ENCODE results near the gene NUP210L. TPM values are rescaled to one million over a fixed set of nuclear protein-coding genes. Genes with fewer than 3 reads are reported as not detected.
"Not testable (repeated sequence)": the region's sequence is repeated elsewhere in the genome, so short reads cannot be mapped to it uniquely, and the experiment has no call there.

NUP210L gene
- total RNA-seq, 1 donor from 2014 or later = not detected

DNA sequence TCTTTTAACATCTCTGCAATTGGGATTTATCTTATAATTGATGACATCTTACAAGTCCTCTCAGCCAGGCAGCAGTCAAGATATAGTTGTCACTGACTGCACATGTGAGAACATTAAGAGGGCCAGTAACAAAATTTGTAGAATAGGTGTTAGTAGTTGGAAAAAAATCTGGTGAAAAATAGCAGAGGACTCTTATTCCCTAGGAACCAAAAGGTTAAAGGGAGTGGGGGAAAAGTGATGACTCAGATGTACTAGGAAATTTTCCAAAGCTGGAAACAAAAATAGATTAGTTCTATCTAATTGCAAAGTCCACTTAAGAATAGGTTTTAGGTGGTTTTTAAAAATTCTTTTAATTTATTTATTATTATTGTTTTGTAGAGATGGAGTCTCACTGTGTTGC, 3.6 kb downstream of the NUP210L start:
- no peak overlapping the region for H3K27ac ChIP-seq
- peaks cover 12% of the 10 kb centered on the region for H3F3A ChIP-seq (ENCODE audit: low read depth)
- H3K27ac Mint-ChIP-seq = no peak overlapping the region
- no peak overlapping the region for H2AFZ ChIP-seq (replicated peaks)
- H3K4me1 Mint-ChIP-seq = no peaks in the 10 kb centered on the region
- no peaks in the 10 kb centered on the region for H3K79me2 ChIP-seq (ENCODE audit: low read depth)
- no peaks in the 10 kb centered on the region for H3K4me1 ChIP-seq
- H3K27me3 ChIP-seq = no peaks in the 10 kb centered on the region
- H4K20me1 ChIP-seq (ENCODE audit: low read depth) = no peaks in the 10 kb centered on the region
- H3K36me3 ChIP-seq = no peaks in the 10 kb centered on the region
- H3K4me3 ChIP-seq = no peak overlapping the region
- DNase-seq (ENCODE audit: low spot score) = no peak
- TF ChIP-seq EZH2 (IDR thresholded peaks at IDR 0.05) = no peak
- TF ChIP-seq, protein P1, sequence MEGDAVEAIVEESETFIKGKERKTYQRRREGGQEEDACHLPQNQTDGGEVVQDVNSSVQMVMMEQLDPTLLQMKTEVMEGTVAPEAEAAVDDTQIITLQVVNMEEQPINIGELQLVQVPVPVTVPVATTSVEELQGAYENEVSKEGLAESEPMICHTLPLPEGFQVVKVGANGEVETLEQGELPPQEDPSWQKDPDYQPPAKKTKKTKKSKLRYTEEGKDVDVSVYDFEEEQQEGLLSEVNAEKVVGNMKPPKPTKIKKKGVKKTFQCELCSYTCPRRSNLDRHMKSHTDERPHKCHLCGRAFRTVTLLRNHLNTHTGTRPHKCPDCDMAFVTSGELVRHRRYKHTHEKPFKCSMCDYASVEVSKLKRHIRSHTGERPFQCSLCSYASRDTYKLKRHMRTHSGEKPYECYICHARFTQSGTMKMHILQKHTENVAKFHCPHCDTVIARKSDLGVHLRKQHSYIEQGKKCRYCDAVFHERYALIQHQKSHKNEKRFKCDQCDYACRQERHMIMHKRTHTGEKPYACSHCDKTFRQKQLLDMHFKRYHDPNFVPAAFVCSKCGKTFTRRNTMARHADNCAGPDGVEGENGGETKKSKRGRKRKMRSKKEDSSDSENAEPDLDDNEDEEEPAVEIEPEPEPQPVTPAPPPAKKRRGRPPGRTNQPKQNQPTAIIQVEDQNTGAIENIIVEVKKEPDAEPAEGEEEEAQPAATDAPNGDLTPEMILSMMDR (IDR thresholded peaks at IDR 0.05) = no peak
- no peak for TF ChIP-seq EZH2phosphoT487 (IDR thresholded peaks at IDR 0.05)
- H3K9me3 ChIP-seq (ENCODE audit: low read depth) = no peaks in the 10 kb centered on the region
- H3K4me2 ChIP-seq = no peak overlapping the region
- H3K36me3 Mint-ChIP-seq = no peaks in the 10 kb centered on the region
- H3K4me3 Mint-ChIP-seq = no peak overlapping the region
- H3K27me3 Mint-ChIP-seq (ENCODE audit: insufficient read depth, low read depth) = peaks cover 4% of the 10 kb centered on the region
- no peak overlapping the region for H3K9ac ChIP-seq
- H3K9me3 Mint-ChIP-seq = no peaks in the 10 kb centered on the region

DNA sequence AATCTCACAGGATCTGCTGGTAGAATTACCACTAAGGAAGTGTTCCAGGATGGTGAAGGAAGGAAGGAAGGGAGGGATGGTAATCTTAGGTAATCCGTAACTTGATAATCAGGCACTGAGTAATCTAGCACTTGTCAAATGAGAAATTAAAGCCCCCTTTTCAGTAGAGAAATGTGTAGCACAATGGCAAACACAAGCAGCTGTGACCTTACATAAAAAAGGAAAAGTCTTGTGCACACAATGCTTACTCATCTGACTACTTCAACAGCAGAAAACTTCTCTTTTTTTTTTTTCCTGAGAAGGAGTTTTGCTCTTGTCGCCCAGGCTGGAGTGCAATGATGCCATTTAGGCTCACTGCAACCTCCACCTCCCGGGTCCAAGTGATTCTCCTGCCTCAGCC, 6.1 kb downstream of the NUP210L start:
- no peaks in the 10 kb centered on the region for H4K20me1 ChIP-seq (ENCODE audit: low read depth)
- no peaks in the 10 kb centered on the region for H3K27me3 ChIP-seq
- no peak overlapping the region for H2AFZ ChIP-seq (replicated peaks)
- Mint-ChIP-seq H3K27me3 (ENCODE audit: insufficient read depth, low read depth) (no peaks in the 10 kb centered on the region), H3K4me3 (no peak overlapping the region), H3K36me3 (no peaks in the 10 kb centered on the region), H3K27ac (no peak overlapping the region), H3K9me3 (no peaks in the 10 kb centered on the region), H3K4me1 (no peaks in the 10 kb centered on the region)
- H3K9ac ChIP-seq = no peak overlapping the region
- no peak overlapping the region for H3K27ac ChIP-seq
- TF ChIP-seq EZH2phosphoT487 (IDR thresholded peaks at IDR 0.05) (no peak), EZH2 (IDR thresholded peaks at IDR 0.05) (no peak)
- TF ChIP-seq, protein P1 (IDR thresholded peaks at IDR 0.05) = no peak
- H3K4me2 ChIP-seq = no peak overlapping the region
- H3K4me1 ChIP-seq = no peaks in the 10 kb centered on the region
- DNase-seq (ENCODE audit: low spot score) = no peak
- no peaks in the 10 kb centered on the region for H3K9me3 ChIP-seq (ENCODE audit: low read depth)
- no peaks in the 10 kb centered on the region for H3F3A ChIP-seq (ENCODE audit: low read depth)
- H3K4me3 ChIP-seq = no peak overlapping the region
- no peaks in the 10 kb centered on the region for H3K36me3 ChIP-seq
- H3K79me2 ChIP-seq (ENCODE audit: low read depth) = no peaks in the 10 kb centered on the region

DNA sequence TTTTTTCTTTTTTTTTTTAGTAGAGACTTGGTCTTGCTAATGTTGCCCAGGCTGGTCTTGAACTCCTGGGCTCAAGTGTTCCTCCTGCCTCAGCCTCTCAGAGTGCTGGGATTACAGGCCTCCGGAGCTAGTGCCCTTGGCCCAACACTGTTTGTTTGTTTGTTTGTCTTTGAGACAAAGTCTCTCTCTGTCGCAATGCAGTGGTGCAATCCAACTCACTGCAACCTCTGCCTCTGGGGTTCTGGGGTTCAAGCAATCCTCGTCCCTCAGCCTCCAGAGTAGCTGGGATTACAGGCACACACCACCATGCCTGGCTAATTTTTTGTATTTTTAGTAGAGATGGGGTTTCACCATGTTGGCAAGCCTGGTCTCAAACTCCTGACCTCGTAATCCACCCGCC, 7.4 kb downstream of the NUP210L start:
- H3K27ac ChIP-seq; H3K4me3 Mint-ChIP-seq; H2AFZ ChIP-seq (replicated peaks); H3F3A ChIP-seq (ENCODE audit: low read depth); H3K27ac Mint-ChIP-seq; H3K9me3 ChIP-seq (ENCODE audit: low read depth); H3K9ac ChIP-seq; H3K79me2 ChIP-seq (ENCODE audit: low read depth); H3K4me2 ChIP-seq; H4K20me1 ChIP-seq (ENCODE audit: low read depth); H3K36me3 Mint-ChIP-seq; DNase-seq (ENCODE audit: low spot score); H3K4me1 Mint-ChIP-seq; H3K4me1 ChIP-seq; H3K27me3 Mint-ChIP-seq (ENCODE audit: insufficient read depth, low read depth); H3K27me3 ChIP-seq; H3K36me3 ChIP-seq; H3K4me3 ChIP-seq; H3K9me3 Mint-ChIP-seq: not testable (repeated sequence)

DNA sequence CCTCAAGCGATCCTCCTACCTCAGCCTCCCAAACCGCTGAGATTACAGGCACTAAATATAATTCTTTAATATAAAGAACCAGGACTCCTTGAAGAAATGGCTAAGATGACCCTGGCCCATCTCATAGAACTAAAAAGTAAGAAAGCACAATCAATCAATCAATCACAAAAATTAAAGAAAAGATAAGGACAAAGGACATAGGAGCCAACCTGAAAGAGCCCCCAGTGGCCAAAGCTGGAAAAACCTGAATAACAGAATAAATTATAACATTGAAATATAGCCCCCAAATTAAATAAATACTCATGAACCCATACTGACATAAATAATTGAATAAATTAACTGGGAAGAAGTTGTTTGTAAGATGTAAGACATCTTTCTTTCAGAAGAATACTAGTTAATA, 8.9 kb downstream of the NUP210L start:
- Histone ChIP-seq H3K4me3 (no peak overlapping the region), H2AFZ (replicated peaks) (no peak overlapping the region), H3K36me3 (no peaks in the 10 kb centered on the region), H3K9ac (no peak overlapping the region), H3K79me2 (ENCODE audit: low read depth) (no peaks in the 10 kb centered on the region), H4K20me1 (ENCODE audit: low read depth) (no peaks in the 10 kb centered on the region), H3K9me3 (ENCODE audit: low read depth) (no peaks in the 10 kb centered on the region), H3F3A (ENCODE audit: low read depth) (no peaks in the 10 kb centered on the region), H3K4me1 (no peaks in the 10 kb centered on the region), H3K4me2 (no peak overlapping the region), H3K27ac (no peak overlapping the region), H3K27me3 (no peaks in the 10 kb centered on the region)
- TF ChIP-seq, protein P1 (IDR thresholded peaks at IDR 0.05) = peak; percentile 53
- no peak for TF ChIP-seq EZH2phosphoT487 (IDR thresholded peaks at IDR 0.05)
- Mint-ChIP-seq H3K4me1 (no peaks in the 10 kb centered on the region), H3K4me3 (no peak overlapping the region), H3K27me3 (ENCODE audit: insufficient read depth, low read depth) (no peaks in the 10 kb centered on the region), H3K9me3 (no peaks in the 10 kb centered on the region), H3K27ac (no peak overlapping the region), H3K36me3 (no peaks in the 10 kb centered on the region)
- DNase-seq (ENCODE audit: low spot score) = no peak
